ENCODE results near the gene BUB3.

DNA sequence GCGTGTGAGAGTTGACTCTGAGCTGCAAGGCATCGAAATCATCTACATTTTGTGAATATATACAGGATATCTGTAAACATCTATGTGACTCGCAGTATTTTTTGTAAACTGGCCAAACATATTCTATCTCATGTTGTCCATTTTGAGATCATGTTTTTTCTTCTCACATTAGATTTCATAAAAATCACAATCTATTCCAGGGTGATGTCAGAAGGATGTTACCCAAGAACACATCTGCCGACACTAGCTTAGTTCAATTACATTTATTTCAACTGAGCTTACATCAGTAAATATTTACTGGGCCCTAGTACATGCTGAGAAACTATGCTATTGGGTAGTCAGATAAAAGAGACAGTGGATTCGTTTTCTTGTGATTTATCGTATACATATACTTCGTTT is 2.5 kb upstream of the BUB3 start:
- TF ChIP-seq, protein P1, sequence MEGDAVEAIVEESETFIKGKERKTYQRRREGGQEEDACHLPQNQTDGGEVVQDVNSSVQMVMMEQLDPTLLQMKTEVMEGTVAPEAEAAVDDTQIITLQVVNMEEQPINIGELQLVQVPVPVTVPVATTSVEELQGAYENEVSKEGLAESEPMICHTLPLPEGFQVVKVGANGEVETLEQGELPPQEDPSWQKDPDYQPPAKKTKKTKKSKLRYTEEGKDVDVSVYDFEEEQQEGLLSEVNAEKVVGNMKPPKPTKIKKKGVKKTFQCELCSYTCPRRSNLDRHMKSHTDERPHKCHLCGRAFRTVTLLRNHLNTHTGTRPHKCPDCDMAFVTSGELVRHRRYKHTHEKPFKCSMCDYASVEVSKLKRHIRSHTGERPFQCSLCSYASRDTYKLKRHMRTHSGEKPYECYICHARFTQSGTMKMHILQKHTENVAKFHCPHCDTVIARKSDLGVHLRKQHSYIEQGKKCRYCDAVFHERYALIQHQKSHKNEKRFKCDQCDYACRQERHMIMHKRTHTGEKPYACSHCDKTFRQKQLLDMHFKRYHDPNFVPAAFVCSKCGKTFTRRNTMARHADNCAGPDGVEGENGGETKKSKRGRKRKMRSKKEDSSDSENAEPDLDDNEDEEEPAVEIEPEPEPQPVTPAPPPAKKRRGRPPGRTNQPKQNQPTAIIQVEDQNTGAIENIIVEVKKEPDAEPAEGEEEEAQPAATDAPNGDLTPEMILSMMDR (IDR thresholded peaks at IDR 0.05; ENCODE audit: borderline replicate concordance, extremely low read depth, low read length, poor library complexity, severe bottlenecking), result no peak
- no peak for TF ChIP-seq EZH2 (IDR thresholded peaks at IDR 0.05; ENCODE audit: borderline replicate concordance, low read depth, low read length, severe bottlenecking)
